Nephron (organoid): Measurements from ENCODE around the gene TP53I13.

Experiments used
- H3K27ac Mint-ChIP-seq, 3 experiments: 2 replicates each; pipeline ENCODE4 v1.8.0; 2020; ENCODE audit warnings: mixed read lengths in 3 of 3, mild to moderate bottlenecking in 2 of 3, moderate library complexity in 1 of 3
- H3K27me3 Mint-ChIP-seq: 2 replicates; pipeline ENCODE4 v1.8.0; 2021; ENCODE audit warnings: low read depth, mild to moderate bottlenecking, moderate library complexity, mixed read lengths
- H3K36me3 Mint-ChIP-seq: 2 replicates; pipeline ENCODE4 v1.8.0; 2020; ENCODE audit warnings: low read depth, mixed read lengths
- H3K4me1 Mint-ChIP-seq: 2 replicates; pipeline ENCODE4 v1.8.0; 2020; ENCODE audit warnings: mixed read lengths
- H3K4me3 Mint-ChIP-seq, 3 experiments: 2 replicates each; pipeline ENCODE4 v1.8.0; 2020; ENCODE audit warnings: mild to moderate bottlenecking in 3 of 3, mixed read lengths in 3 of 3, moderate library complexity in 2 of 3
- H3K9me3 Mint-ChIP-seq: 2 replicates; pipeline ENCODE4 v1.8.0; 2020; ENCODE audit warnings: mixed read lengths
- CTCF ChIP-seq, 3 experiments: fragments of 200-600 bp; sonication (generic); IDR thresholded peaks; one replicate each; pipeline ENCODE4 v1.5.0; 2021; ENCODE audit warnings: antibody characterized with exemption in 3 of 3; ENCODE audit not compliant: unreplicated experiment in 3 of 3

Gene TP53I13

GRCh38 chr17:29565643-29566472 lies 2.6 kb upstream of the TP53I13 start:
- H3K4me3 Mint-ChIP-seq, result peak overlapping the region; percentile 75 to 78 (median 76)
- peak overlapping the region in 1 of 3 experiments; percentile 22 for H3K27ac Mint-ChIP-seq
- peaks cover 64% of the 10 kb centered on the region for H3K27me3 Mint-ChIP-seq
- peaks cover 26% of the 10 kb centered on the region for H3K4me1 Mint-ChIP-seq
- peaks cover 3% of the 10 kb centered on the region for H3K36me3 Mint-ChIP-seq
- no peaks in the 10 kb centered on the region for H3K9me3 Mint-ChIP-seq
- TF ChIP-seq CTCF (IDR thresholded peaks at IDR 0.05; ENCODE audit: unreplicated experiment in 3 of 3), result peak in 1 of 3 experiments; percentile 20

GRCh38 chr17:29566473-29567303 lies 1.8 kb upstream of the TP53I13 start, which contains the start of gene ABHD15:
Gene ABHD15 (minus strand): TSS chr17:29567037. CDS start chr17:29566966, 71 bp downstream.
- Mint-ChIP-seq H3K27me3 (peaks cover 63% of the 10 kb centered on the region), H3K9me3 (no peaks in the 10 kb centered on the region), H3K4me1 (peaks cover 33% of the 10 kb centered on the region), H3K36me3 (peaks cover 6% of the 10 kb centered on the region), H3K4me3 (peak within 1 kb of the TSS; percentile 92 to 96 (median 95)), H3K27ac (peak within 1 kb of the TSS in 2 of 3 experiments; percentile 22 to 38)
- TF ChIP-seq CTCF (IDR thresholded peaks at IDR 0.05; ENCODE audit: unreplicated experiment in 3 of 3), result no peak

- peaks cover 6% of the 10 kb centered on the region for H3K36me3 Mint-ChIP-seq
- H3K9me3 Mint-ChIP-seq, result no peaks in the 10 kb centered on the region
- peak overlapping the region in 1 of 3 experiments; percentile 38 for H3K27ac Mint-ChIP-seq
- no peak for TF ChIP-seq CTCF (IDR thresholded peaks at IDR 0.05; ENCODE audit: unreplicated experiment in 3 of 3)
- peaks cover 29% of the 10 kb centered on the region for H3K4me1 Mint-ChIP-seq
- peak overlapping the region; percentile 75 to 96 (median 95) for H3K4me3 Mint-ChIP-seq
- peaks cover 57% of the 10 kb centered on the region for H3K27me3 Mint-ChIP-seq
Observed at GRCh38 chr17:29567304-29567553, 1.3 kb upstream of the TP53I13 start.

- no peaks in the 10 kb centered on the region for H3K9me3 Mint-ChIP-seq
- peaks cover 6% of the 10 kb centered on the region for H3K36me3 Mint-ChIP-seq
- peaks cover 52% of the 10 kb centered on the region for H3K27me3 Mint-ChIP-seq
- peak overlapping the region; percentile 92 to 96 (median 95) for H3K4me3 Mint-ChIP-seq
- TF ChIP-seq CTCF (IDR thresholded peaks at IDR 0.05; ENCODE audit: unreplicated experiment in 3 of 3), result peak in 2 of 3 experiments; percentile 27 to 28
- H3K27ac Mint-ChIP-seq, result peak overlapping the region; percentile 79 to 97 (median 94)
- peaks cover 29% of the 10 kb centered on the region for H3K4me1 Mint-ChIP-seq
Observed at GRCh38 chr17:29567554-29568330, 759 bp upstream of the TP53I13 start.

GRCh38 chr17:29569245-29569950 lies 897 bp downstream of the TP53I13 start:
- H3K4me3 Mint-ChIP-seq, result peak overlapping the region; percentile 92 to 96 (median 93)
- H3K9me3 Mint-ChIP-seq, result no peaks in the 10 kb centered on the region
- peaks cover 29% of the 10 kb centered on the region for H3K4me1 Mint-ChIP-seq
- no peak for TF ChIP-seq CTCF (IDR thresholded peaks at IDR 0.05; ENCODE audit: unreplicated experiment in 3 of 3)
- H3K27ac Mint-ChIP-seq, result peak overlapping the region; percentile 73 to 89 (median 76)
- peaks cover 7% of the 10 kb centered on the region for H3K36me3 Mint-ChIP-seq
- H3K27me3 Mint-ChIP-seq, result peaks cover 42% of the 10 kb centered on the region
